Ovary (tissue), 3 donors: ENCODE results near the gene TRPM3.

ENCODE experiments used
- POLR2A ChIP-seq: fragments of 450-650 bp; IDR thresholded peaks from one replicate; pipeline ENCODE4 v1.6.1; 2017; ENCODE audit warnings: antibody characterized with exemption, mild to moderate bottlenecking, moderate library complexity
- TF ChIP-seq, protein P1 (sequence below), 3 donors: fragments of 450-650 bp in 2 of 3; fragments of 200-600 bp in 1 of 3; IDR thresholded peaks; one replicate each; pipeline versions ENCODE4 v1.5.1 to v1.8.0; 2016 to 2022; ENCODE audit warnings: antibody characterized with exemption in 3 of 3, mild to moderate bottlenecking in 1 of 3
- donor health status: DM: no; HTN: no; CAD: no.

DNA sequence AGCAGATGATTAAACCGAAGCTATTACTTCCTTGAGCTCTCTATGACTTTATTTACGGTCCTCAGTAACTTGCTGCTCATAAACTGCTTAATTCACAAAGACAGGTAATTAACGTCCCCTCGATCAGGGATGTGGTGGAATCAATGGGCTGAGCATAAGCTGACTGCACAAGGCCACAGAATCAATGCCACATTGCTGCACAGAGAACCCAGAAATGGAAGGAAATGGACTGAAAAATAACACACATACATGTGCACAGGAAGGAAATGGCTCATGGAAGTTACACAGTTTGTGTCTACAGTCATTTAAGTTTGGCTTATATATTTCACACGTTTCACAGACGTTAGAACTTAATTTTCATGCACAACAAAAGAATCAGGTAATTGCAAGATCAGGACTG, 588.7 kb downstream of the TRPM3 start:
- TF ChIP-seq, protein P1, sequence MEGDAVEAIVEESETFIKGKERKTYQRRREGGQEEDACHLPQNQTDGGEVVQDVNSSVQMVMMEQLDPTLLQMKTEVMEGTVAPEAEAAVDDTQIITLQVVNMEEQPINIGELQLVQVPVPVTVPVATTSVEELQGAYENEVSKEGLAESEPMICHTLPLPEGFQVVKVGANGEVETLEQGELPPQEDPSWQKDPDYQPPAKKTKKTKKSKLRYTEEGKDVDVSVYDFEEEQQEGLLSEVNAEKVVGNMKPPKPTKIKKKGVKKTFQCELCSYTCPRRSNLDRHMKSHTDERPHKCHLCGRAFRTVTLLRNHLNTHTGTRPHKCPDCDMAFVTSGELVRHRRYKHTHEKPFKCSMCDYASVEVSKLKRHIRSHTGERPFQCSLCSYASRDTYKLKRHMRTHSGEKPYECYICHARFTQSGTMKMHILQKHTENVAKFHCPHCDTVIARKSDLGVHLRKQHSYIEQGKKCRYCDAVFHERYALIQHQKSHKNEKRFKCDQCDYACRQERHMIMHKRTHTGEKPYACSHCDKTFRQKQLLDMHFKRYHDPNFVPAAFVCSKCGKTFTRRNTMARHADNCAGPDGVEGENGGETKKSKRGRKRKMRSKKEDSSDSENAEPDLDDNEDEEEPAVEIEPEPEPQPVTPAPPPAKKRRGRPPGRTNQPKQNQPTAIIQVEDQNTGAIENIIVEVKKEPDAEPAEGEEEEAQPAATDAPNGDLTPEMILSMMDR (IDR thresholded peaks at IDR 0.05) = no peak
- TF ChIP-seq POLR2A = no peak
